ENCODE results near the gene KIRREL3.

Gene KIRREL3

DNA sequence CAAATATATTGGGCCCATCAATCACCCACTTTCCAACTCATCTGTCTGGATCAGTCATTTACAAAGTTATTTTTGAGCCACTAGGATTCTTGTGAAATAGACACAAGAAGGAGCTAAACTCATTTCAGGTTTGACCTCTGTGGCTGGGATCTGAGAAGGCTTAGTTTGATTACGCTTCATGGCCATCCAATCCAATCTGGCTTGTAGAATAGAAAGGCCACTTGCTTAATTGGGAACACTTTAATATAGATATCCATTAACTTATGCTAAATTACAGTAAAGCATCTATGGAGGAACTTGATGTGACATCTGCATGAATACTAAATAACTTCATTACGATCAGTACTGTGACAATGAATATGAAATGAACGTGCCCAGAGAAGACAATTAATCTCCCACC is 360.9 kb downstream of the KIRREL3 start:
- no peak for DNase-seq

DNA sequence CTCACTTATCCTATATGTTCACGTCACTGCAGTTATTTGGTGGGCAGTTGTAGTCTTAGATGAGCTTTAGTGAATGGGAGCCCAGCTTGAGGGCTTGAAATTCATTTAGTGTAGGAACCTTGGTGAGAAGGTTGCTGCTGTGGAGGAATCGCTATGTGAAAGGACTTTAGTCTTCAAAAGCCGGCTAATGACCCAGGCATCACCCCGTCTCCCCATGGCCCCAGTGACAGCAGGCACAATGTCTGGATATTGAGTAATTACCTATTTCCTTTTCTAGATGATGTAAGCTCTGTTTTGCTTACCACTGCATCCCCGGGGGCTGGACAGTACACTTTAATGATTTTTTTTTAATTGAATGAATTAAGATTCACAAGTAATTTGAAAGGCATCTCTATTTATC is 361.9 kb downstream of the KIRREL3 start:
- no peak for DNase-seq

DNA sequence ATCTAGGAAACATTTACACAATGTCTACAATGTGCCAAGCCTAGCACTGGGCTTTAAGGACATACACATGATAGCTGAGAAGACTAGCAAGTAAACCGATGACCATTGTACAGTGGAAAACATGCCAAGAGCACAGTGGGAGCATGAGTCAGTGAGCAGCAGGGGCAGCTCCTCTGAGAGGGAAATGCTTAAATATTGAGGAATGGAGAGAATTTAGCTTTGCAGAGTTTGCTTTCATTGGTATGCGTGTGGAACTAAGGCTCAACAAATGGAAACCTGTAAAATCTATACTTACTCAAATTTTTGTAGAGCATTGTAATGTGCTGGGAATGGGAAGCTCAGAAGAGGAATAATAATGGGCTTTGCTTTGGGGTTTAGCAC is 362.8 kb downstream of the KIRREL3 start:
- no peak for DNase-seq

DNA sequence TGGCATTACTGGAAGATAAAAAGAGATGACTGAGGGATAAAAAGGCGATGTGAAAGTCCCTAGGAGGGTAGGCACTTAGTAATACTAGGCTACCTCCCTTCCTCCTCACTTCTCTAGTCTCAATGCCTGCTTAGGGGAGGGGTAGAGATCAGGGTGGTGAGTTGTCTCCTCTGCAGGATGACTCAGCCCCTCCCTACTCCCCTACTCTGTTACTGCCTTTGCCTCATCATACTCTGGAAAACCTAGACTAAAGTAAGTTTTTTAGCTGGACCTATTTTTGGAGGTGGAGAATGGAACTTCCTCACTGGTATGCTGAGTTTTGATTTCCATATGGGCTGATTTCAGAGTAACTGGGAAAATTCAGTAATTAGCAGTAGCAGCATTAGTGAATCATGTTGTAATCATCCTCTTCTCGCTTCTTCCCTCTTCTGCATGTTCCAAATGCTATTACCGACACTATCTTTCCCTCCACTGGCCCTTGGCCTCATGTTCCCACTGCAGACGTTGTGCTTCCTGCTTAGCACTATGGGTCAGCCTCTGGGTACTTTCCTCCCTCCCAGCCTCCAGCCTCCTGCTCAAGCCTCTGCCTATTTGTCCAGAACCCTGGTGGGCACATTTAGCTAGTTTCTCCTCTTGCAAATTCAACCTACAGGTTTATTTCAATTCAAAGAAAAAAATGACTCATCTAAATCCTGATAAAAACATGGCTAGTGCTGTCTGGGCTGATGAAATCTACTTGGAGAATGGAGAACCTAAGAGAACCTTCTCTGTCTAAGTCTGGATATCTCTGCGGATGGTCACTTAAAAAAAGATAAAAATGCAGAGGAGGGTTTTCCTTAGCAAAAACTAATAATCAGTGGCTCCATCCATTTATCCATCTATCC is 363.4 kb downstream of the KIRREL3 start:
- DNase-seq = no peak

- DNase-seq = no peak
These were observed 365.1 kb downstream of the KIRREL3 start for GRCh38 chr11:126635511-126635910.

DNA sequence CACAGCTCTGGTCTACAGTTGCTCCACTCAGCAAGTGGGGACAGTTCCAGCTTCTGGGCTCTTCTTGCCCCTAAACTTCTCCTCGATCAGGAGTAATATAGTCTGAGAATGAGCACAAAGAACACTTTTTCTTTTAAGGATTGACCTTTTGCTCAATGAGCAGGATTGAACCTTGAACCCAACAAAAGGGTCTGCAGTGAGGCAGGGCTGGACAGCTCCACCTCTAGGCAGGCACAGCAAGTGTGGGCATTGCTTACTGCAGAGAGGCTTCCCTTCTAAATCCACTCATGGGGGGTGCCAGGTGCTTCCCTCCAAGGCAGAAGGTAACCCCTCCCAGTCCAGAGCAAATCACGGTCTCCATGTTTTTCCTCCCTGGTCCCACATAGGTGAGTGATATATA is 365.6 kb downstream of the KIRREL3 start:
- no peak for DNase-seq

GRCh38 chr11:126633330-126633729 is 367.2 kb downstream of the KIRREL3 start:
- DNase-seq = no peak

GRCh38 chr11:126630893-126631798 is 369.4 kb downstream of the KIRREL3 start:
- no peak for DNase-seq

DNA sequence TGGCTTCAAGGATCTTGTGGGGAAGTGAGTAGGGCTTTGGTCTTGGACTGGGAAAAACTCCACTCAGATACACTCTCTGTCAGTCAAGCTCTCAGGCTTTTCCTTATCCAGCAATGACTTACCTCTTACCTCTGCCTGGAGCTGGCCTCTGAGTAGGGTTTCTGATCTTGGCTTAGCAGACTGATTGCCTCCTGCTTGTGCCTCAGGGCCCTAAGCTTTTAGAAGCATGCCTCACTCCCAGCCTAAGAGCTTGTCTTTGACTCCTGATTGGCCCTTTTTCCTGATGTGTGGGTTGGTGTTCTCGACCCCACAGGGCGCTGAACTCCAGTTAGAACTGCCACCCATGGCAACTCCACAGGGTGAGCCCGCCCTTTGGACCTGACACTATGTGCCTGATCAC is 370.1 kb downstream of the KIRREL3 start:
- DNase-seq = no peak

DNA sequence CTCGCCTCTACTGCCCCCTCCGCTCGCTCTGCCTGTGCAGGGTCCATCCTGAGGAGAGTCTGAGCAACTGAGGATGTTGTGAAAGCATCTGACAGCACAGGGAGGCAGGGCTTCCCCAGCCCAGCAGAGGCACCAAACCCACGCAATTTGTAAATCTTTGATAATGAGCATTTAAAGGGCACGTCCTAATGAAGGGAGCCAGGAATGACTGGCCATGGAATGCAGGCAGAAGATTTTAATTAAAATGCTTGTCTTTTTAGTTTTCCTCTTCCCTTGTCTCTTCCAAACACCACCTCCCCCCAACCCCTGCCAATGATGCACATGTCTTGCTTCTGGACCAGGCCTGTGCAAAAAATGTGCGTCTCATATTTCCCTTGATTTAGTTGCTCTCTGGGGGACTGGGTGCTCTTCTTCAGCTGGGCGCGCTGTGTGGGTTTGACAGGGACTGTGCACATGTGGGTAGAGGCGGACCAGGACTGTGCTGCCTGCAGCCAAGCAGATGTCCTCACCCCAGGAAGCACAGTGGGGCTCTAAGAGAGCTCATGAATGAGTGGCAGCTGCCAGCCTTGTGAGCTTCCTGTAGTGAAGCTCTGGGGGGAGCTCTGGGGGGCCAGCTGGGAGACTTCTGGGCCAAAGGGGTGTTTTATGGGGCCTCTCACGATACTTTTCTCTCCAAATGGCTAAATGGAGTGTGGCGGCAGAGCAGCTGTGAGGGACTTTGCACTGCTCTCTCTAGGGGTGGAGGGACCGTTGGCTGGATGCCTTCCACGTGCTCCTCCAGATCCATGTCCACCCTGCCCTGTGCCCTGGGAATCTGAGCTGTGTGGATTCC is 371.6 kb downstream of the KIRREL3 start:
- DNase-seq = peak in 41 of 51 donors; percentile 4 to 86 (median 51)

- no peak for DNase-seq
These were observed 372.1 kb downstream of the KIRREL3 start for GRCh38 chr11:126628450-126628789.

DNA sequence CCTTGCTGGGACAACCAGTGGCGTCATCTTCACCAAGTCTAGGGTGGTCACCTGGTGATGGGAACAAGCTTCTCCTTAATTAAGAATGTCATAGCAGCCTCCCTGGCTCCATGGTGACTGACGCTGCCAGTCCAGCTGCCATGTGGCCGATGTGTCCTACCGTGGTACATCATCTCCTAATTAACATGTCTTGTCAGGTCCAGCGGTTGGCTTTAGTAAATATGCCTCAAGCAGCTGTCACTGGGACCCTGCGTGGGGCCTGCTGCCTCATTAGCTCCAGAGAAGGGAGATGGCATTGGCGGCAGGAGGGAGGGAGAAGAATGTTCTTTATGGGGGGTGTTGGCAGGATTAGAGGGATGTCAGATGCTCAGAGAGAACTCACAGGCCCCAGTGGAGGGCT is 373.1 kb downstream of the KIRREL3 start:
- DNase-seq = no peak

GRCh38 chr11:126624506-126624905 is 376.1 kb downstream of the KIRREL3 start:
- no peak for DNase-seq

DNA sequence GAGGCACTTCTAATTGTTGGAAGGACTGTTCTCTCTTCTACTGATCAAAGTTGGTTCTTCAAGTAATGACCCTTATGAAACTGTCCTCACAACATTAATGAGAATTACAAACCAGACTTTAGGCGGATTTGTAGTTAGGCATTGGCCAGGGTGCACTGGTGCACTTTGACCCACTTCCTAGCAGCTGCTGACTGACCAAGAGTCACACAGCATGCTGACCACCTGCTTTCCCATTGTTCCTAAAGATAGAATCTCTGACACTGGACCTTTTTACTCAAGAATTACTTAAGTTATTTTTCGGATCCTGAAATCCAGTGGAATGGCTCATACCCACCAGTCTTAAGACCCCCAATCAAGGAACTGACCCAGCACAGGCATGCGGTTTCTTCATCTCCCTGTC is 381.1 kb downstream of the KIRREL3 start:
- DNase-seq = no peak

GRCh38 chr11:126615845-126616244 is 384.7 kb downstream of the KIRREL3 start:
- no peak for DNase-seq

- DNase-seq = no peak
These were observed 387.3 kb downstream of the KIRREL3 start for GRCh38 chr11:126613272-126613671.

DNA sequence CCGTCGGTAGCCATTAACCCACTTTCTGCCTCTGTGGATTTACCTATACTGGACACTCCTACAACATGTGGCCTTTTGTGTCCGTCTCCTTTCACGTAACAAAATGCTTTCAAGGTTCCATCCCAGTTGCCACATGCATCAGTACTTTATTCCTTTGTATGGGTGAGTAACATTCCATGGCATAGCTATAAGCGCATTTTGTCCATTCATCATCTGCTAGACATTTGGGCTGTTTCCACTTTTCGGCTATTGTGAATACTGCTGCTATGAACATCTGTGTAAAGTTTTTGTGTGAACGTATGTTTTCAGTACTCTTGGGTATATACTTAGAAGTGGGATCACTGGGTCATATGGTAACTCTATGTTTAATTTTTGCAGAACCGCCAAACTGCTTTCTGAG is 387.9 kb downstream of the KIRREL3 start:
- DNase-seq = no peak

DNA sequence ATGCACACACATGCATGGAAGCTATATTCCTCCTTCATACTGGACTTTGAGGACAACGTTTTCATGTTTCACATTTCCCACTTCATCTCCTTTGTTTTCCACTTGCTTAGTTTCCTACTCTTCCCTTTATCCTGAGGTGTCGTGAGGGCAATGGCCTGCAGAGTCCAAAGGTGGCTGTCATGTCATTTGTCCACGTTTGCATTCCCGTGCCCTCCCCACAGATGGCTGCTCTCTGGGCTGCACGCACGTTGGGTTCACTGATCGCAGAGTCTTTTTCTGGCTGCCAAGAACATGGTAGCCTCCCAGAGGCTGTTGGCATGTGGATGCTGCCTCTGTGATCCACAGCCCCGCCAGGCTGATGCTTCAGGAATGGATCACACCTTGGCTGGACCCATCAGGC is 389.1 kb downstream of the KIRREL3 start:
- no peak for DNase-seq

GRCh38 chr11:126608658-126609057 is 391.9 kb downstream of the KIRREL3 start:
- no peak for DNase-seq

GRCh38 chr11:126607776-126608541 is 392.6 kb downstream of the KIRREL3 start:
- no peak for DNase-seq

GRCh38 chr11:126607374-126607773 is 393.2 kb downstream of the KIRREL3 start:
- peak in 42 of 51 donors; percentile 9 to 77 (median 52) for DNase-seq
